Fibroblast of mammary gland (primary cell): ENCODE results near the gene SMARCC2.
A peak's percentile ranks its signal among the peaks of the same experiment; 100 is the strongest.

ENCODE experiments used
- DNase-seq: peaks from one replicate; pipeline ENCODE4 v3.0.0-alpha.2; 2010; ENCODE audit warnings: low read depth
- H3K4me3 ChIP-seq: 2 replicates; pipeline ENCODE4 v1.5.1; 2011; ENCODE audit warnings: low read depth, mild to moderate bottlenecking, low read length, moderate library complexity; ENCODE audit not compliant: control insufficient read depth
- TF ChIP-seq, protein P1 (sequence below): conservative IDR thresholded peaks from 2 replicates; pipeline ENCODE4 v1.5.1; 2011; ENCODE audit warnings: low read depth, low read length, inconsistent platforms; ENCODE audit not compliant: control insufficient read depth, insufficient read depth

SMARCC2 gene

GRCh38 chr12:56222531-56222895 is 33.2 kb upstream of the SMARCC2 start:
- peak overlapping the region; percentile 94 for H3K4me3 ChIP-seq
- TF ChIP-seq, protein P1, sequence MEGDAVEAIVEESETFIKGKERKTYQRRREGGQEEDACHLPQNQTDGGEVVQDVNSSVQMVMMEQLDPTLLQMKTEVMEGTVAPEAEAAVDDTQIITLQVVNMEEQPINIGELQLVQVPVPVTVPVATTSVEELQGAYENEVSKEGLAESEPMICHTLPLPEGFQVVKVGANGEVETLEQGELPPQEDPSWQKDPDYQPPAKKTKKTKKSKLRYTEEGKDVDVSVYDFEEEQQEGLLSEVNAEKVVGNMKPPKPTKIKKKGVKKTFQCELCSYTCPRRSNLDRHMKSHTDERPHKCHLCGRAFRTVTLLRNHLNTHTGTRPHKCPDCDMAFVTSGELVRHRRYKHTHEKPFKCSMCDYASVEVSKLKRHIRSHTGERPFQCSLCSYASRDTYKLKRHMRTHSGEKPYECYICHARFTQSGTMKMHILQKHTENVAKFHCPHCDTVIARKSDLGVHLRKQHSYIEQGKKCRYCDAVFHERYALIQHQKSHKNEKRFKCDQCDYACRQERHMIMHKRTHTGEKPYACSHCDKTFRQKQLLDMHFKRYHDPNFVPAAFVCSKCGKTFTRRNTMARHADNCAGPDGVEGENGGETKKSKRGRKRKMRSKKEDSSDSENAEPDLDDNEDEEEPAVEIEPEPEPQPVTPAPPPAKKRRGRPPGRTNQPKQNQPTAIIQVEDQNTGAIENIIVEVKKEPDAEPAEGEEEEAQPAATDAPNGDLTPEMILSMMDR, result no peak
- no peak for DNase-seq

GRCh38 chr12:56221757-56222530 is 32.7 kb upstream of the SMARCC2 start, which contains the start of gene RNF41:
RNF41 (minus strand) TSS chr12:56221922; CDS start chr12:56214047, 7,875 bp downstream.
- peak within 1 kb of the TSS; percentile 94 for H3K4me3 ChIP-seq
- TF ChIP-seq, protein P1, result no peak
- DNase-seq, result peak; percentile 96

DNA sequence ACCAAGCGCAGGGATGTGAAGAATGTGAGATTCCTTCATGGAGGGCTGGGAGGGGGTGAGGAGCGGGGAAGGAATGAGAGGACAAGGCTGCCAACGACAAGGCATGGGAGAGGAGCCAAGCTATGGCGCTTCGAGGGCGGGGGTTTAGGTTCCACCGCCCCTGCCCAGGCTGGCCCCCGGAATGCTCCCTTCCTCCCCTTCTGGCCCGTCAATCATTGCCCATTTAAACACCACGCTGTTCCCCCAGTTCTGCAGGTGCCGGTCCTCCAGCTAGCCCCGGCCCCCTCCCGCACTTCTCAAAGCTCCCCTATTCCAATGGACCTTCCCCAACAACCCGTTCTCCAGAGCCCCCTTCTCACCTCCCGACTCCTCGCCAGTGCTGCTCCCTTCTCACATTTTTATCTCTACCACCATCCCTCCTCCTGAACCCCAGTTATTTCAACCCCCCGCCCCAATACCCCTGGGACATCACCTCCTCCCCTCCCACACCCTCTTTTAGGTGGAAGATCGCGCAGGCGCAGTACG is 32.0 kb upstream of the SMARCC2 start:
- TF ChIP-seq, protein P1, result no peak
- H3K4me3 ChIP-seq, result peak overlapping the region; percentile 94
- DNase-seq, result peak; percentile 60

DNA sequence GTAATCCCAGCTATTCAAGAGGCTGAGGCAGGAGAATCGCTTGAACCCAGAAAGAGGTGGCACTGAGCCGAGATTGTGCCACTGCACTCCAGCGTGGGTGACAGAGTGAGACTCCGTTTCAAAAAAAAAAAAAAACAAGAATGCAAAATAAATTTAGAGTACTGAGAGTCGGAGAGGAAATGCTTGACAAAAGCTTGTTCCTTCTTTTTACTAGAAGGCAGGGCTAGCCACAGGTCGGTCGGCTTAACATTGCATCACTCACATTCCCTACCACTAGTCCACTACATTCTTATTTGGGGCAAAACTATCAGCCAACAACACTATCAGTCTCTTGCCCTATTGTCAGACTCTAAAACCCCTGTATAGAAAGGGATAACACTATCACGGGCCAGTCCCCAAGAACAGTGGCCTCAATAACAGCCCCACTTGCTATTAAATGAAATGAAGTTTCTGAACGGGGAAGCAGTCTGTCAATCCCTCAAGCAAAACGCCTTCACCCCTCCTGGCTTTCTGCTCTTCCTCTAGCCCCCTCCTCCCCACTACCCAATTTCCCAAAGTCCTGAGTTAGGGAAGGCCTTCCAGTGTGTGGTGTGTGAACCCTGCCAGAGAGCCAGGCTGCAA is 31.4 kb upstream of the SMARCC2 start:
- TF ChIP-seq, protein P1, result no peak
- H3K4me3 ChIP-seq, result peak overlapping the region; percentile 94

GRCh38 chr12:56219840-56220239 is 30.6 kb upstream of the SMARCC2 start:
- no peak overlapping the region for H3K4me3 ChIP-seq
- DNase-seq, result no peak

More for the DNA sequence above, 31.4 kb upstream of the SMARCC2 start:
- peak; percentile 42 for DNase-seq

GRCh38 chr12:56216461-56216860 is 27.2 kb upstream of the SMARCC2 start:
- DNase-seq, result no peak
- TF ChIP-seq, protein P1, result no peak
- no peak overlapping the region for H3K4me3 ChIP-seq

More at GRCh38 chr12:56219840-56220239, 30.6 kb upstream of the SMARCC2 start:
- TF ChIP-seq, protein P1, result no peak
